NCI-H1417 (cell line): ENCODE measurements around the gene CHMP6.

Experiments used
- DNase-seq, 3 experiments: peaks; one replicate each; lab custom pipeline; 2025; lab: John Stamatoyannopoulos, UW

CHMP6 gene

DNA sequence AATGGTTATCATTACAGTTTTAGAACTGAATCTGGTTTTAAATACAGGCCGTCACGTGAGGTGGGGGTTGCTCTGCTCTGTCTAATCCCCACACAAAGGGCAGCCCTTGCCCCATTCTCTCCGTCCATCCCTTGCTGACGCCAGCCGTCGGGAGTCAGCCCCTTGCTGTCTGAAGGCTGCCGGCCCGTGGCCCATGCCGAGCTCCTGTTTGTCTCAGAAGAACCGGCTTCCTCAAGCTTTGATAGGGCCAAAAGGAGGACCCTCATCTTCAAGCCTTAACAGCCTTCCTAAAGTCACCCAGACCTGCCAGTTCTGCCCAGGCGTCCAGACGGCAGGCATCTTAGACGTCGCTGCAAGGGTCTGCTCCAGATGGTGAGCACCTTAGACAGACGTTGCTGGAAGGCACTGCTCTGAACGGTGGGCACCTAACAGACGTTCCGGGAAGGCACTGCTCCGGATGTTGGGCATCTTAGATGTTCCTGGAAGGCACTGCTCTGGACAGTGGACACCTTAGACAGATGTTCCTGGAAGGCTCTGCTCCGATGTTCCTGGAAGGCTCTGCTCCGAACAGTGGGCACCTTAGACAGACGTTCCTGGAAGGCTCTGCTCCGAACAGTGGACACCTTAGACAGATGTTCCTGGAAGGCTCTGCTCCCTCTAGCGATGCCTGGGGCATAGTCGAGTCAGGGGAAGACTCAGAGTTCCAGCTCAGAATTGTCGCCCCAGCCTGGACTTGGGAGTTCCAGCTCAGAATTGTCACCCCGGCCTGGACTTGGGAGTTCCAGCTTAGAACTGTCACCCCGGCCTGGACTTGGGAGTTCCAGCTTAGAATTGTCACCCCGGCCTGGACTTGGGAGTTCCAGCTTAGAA lies 35.1 kb upstream of the CHMP6 start:
- no peak for DNase-seq

DNA sequence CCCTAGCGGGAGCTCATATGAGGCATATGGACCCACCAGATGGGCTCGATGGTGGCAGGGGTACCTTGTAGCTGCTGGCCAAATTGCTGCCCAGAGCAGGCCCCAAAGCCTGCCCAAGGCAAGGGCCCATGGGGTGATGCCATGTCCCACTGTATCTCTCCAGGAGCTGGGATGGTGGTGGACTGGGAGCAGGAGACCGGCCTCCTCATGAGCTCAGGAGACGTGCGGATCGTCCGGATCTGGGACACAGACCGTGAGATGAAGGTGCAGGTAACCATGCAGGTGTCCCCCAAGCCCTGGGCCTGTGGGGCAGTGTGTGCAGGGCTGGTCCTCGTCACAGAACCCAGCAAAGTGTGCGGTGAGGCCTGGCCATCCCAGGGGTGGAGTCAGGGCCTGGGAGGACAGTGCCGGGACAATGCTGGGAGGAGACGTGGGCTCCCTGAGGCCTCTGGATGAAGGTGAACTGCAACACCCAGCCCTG lies 34.1 kb upstream of the CHMP6 start:
- no peak for DNase-seq

DNA sequence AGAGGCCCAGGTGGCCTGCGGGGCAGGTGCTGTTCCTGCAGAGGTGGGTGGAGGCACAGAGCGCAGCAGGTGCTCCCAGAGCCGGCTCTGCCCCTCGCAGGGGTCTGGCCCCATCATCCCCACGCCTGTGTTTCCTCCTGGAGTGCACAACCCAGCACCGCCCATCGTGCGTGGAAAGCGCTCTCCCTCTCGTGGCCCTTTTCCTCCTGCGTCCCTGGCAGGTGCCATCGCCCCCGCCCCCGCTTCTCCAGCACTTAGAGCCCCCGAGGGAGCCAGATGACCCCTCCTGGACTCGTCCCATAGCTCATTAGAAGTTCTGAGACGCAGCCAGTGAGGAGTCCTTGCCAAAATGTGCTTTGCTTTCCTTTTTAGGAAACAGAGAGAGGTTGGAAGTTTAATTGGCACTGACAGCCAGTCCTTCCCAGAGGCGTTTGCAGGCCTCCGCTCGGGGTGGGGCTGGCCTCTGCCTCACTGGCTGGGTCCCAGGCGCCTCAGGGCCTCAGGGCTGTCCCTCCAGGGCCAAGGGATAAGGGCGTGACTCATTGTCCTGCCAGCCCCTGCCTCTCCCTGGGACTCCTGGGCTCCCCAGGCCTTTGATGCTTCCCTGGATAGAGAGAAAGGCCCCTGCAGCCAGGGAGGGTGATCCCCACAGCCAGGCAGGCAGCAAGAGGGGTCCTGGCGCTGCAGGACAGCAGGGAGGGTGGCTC lies 32.2 kb upstream of the CHMP6 start:
- peak in 1 of 3 experiments; percentile 35 for DNase-seq

DNA sequence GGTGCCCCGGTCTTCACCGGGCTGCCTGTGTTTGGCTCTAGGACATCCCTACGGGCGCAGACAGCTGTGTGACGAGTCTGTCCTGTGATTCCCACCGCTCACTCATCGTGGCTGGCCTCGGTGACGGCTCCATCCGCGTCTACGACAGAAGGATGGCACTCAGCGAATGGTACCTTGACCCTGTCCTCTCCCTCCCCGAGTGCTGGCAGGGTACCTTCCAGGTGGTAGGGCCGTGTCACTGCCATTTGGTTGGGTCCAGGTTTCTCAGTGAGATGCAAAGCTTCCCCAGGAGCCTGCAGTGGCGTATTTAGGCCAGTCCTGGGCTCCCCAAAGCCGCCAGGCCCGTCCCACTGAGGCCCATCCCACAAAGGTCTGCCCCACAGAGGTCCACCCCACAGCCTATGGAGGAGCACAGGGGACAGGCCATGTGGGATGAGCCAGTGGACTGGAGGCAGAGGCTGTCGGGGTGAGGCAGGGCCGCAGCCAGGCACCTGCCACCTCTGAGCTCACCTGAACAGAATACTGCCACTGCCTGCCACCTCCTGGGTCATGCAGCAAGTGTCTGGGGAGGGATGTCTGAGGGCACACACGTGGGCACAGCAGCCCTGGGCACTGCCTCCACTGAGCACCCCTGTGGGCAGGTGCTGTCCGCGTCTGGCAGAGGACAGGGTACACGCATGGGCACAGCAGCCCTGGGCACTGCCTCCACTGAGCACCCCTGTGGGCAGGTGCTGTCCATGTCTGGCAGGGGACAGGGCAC lies 31.4 kb upstream of the CHMP6 start:
- no peak for DNase-seq

DNA sequence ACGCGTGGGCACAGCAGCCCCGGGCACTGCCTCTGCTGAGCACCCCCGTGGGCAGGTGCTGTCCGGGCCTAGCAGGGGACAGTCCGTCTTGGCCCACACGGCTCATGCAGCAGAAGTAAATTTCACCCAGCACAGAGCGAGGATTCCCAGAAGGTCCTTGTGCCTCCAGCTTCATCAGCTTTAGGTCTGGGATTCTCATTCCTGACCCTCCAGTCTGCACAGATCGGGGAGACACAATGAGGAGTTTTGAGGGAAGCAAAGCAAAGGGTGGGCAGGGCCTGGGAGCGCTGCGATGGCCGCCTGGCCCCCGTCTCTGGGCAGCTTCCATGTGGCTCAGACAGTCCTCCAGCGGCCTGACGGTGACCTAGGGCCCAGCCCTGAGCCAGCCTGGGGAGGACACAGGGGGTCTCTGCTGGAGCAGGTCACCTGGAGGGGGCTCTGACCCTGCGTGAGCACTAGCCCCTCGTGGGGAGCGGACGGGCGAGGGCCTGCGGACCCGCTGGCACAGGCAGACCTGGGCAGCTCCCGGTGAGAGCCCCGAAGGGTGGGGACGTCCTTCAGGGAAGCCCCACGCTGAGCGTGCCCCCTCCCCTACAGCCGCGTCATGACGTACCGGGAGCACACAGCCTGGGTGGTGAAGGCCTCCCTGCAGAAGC lies 30.7 kb upstream of the CHMP6 start:
- DNase-seq, result peak in 1 of 3 experiments; percentile 53

DNA sequence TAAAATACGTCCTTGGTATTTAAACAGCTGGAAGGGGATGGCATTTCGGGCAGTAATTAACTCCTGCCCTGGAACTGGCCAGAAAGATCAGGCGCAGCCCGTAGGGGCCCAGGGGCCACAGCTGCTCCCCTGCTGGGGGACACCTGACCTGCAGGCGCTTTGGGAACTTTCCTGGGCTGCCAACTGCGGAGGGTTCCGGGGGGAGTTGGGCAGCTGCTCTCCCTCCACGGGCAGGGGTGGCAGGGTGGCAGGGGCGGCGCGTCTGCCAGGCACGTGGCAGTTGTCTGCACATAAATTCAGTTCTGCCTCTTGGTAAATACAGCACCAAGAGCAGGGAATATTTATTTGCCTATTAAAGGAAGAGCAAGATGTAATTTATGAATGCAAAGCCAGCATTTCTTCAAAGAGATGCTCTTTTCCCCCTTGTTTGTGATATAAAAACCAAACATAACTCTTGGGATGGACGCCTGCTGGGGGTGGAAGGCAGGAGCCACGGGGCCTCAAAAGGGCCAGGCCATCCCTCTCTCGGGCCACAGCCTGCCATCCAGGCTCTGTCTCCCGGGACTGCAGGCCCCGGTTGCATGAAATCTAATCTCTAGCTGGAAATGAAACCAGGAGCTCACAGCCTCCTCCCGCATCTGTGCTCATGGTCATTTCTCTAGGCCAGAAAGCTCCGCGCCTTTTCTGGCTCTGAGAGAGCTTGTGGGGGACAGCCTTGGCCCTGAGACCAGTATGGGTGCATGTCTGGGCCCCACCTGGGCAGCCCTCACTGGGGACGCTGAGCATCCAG lies 29.9 kb upstream of the CHMP6 start:
- peak in 2 of 3 experiments; percentile 53 to 83 for DNase-seq

DNA sequence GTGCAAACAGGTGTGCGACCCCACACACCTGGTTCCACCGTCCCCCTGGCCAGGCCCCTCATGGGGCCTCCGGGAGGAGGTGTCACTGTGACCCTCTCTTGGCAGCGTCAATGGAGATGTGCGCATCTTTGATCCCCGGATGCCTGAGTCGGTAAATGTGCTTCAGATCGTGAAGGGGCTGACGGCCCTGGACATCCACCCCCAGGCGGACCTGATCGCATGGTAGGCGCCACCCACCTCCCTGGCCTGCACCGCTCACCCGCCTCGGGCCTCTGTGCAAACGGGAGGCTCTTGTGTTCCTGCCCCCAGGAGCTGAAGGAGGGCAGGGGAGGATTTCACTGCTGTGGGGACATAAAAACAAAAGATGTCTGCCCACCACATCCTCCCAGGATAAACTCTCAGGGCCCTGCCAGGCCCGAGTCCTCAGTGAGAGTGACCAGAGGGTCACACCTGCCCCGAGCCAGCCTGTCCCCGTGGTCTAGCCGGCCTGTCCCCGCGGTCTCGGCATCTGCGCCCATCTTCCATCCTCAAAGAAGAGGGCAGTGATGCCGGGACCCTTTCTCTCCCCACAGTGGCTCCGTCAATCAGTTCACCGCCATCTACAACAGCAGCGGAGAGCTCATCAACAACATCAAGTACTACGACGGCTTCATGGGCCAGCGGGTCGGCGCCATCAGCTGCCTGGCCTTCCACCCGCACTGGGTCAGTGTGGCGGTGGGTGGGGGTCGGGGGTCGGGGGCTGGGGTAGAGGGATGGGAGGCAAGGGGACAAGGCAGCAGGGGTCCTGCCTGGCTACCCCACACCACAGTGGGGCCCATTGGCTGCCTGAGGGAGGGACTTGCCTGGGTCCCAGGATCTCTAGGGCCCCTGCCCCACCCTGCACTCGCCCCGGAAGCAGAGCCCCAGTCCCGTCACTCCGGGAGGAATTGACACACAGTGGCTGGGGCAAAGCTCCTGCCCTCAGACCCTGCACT lies 29.0 kb upstream of the CHMP6 start:
- peak in 1 of 3 experiments; percentile 26 for DNase-seq

DNA sequence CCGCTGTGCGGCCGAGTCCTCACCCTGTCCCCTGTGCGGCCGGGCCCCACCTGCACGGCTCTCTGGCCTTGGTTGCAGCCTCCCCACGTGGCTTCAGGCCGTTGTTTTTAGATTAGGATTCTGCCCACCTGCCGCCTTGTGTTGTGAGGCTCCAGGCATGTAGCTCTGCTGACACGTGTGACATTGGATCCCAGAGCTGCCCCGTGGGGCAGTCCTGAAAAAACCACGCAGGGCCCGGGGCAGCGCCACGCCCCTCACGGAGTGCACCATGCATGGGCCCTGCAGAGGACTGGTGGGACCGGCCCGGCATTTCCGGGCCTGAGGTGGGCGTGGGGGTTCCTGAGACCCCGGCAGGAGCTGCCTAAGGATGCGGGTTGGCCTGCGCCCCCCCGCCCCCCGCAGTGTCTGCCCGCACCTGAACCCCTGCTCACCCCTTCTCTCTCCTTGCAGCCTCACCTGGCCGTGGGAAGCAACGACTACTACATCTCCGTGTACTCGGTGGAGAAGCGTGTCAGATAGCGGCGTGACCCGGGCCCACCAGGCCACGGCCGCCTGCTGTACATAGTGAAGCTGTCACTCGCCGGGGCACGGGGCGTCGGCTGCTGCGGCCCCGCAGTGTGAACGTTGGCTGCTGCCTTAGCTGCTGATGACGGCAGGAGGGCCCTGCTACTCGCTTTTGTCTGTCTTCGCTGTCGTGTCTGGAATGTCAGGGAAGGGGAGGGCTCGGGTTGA lies 27.7 kb upstream of the CHMP6 start:
- peak in 1 of 3 experiments; percentile 47 for DNase-seq

DNA sequence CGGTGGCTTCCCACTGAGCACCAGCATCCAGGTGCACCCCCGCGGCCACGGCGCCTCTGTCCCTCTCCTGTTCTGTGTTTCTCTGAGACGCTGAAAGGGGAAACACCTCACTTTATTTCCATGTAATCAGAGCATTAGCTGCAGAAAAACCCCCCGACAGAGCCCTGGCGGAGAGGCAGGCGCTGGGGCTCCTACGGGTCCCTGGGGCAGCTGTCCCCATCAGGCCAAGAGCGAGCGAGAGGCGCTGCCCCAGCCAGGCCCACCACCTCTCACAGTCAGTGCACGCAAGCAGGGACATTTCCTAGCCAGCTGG lies 27.1 kb upstream of the CHMP6 start:
- DNase-seq, result no peak

DNA sequence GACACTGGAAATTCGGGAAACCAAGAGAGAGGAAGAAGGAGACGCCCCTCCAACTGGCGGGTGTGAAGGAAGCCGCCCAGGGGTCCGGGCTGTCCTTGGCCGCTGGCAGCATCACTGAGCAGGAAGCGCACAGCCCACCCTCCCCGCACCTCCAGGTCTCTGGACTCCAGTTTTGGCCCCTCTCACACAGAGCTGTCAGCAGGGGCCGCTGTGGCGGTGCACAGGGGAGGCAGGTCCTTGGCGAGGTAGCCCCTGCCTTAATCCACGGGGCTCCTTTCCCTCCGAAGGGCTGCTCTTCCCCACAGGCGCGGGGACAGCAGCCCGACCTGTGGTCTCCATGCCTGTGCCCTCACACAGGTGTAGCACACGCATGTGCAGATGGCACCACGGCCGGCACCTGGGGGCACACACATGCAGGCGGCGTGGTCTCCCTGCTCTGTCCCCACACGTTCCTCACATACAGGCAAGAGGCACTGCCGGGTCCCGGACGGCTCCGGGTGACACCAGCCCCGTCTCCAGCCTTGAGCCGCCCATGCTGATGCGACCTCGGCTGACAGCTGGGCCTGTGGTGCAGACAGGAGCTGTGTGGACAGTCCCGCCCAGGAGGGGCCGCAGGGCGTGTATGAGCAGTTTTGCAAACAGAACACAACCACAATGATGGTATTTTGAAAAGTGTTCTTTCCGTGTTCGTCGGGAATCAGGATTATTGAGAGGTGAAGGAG lies 26.6 kb upstream of the CHMP6 start:
- no peak for DNase-seq

DNA sequence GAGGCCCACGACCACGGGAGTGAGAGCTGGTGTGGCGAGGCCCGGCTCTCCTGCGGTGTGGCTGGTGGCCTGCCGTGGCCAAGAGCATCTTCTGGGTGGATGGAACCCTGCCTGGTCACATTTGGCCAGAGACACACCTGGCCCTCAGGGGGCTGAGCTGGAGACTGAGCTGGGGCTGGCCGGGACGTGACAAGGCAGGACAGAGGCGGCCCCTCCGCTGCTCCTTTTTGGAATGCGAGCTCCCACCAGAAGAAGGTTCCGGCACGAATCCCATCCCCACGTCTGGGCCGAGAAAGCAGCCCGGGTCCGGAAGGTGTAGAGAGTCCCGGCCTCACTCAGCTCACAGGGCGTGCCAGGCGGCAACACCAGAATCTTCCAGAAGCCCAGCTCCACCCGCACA lies 26.0 kb upstream of the CHMP6 start:
- no peak for DNase-seq

DNA sequence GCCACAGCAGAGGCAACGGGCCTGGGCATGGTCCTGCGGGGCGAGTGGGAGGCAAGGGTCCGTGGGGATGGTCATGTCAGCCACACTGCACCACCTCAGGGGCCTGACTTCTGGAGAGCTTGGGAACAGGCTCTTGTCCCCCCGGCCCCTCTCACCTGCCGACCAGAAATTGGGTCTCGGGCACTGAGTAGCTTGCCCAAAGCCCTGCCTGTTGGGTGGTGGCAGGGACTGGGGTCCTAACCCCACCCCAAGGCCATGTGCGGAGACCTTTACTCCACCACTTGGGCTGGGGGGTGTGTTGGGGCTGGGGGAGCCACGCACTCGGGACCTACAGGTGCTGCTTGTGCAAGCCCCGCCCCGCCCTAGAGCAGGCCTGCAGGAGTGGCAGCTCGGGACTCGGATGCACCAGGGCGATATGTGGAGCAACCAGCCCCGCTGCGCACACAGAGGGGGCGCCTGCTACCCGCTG lies 24.2 kb upstream of the CHMP6 start:
- DNase-seq, result no peak

DNA sequence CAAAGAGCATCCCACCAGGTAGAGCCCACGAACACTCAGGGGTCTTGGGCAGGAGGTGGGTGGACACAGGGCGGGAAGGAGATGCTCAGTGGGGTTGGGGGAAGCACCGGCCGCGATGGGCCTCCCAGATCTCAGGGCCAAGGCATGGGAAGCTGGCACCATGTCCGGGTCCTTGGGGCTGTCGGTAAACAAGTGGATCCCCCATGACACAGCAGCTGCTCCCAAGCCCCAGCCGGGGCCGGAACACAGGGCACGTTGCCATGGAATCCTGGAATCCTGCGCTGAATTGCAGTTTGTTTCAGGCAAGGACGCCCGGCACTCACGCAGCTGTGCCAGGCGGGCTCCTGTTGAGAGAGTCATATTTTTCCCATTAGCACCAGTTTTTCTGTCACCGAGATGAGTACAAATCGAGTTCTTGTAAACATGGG lies 23.0 kb upstream of the CHMP6 start:
- peak; percentile 23 to 92 (median 70) for DNase-seq

DNA sequence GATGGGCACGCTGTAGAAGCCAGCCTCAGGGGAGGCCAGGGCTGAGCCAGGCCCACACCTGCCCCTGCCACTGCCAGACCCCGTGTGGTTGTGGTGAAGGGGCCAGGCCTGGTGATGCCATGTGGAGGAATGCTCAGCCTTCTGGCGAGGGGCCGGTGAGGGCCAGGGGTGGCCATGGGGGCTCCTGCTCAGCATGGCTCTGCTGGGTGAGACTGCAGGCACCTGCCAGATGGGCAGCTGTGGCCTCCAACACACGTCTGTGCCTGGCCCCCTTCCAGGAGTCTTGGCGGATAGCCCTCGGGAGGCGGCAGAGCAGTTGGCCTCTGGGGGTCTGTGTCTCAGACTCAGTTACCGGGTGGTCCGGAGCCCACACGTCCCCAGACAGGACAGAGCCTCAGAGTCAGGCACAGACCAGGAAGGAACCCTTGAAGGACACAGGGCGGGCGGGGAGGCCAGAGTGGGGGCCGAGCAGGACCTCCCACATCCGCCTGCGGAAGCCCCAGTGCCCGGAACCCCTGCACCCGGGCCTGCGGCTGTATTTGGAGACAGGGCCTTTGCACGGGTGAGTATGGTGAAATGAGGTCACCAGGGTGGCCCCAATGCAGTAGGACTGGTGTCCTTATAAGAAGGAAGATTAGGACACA lies 22.5 kb upstream of the CHMP6 start:
- no peak for DNase-seq

DNA sequence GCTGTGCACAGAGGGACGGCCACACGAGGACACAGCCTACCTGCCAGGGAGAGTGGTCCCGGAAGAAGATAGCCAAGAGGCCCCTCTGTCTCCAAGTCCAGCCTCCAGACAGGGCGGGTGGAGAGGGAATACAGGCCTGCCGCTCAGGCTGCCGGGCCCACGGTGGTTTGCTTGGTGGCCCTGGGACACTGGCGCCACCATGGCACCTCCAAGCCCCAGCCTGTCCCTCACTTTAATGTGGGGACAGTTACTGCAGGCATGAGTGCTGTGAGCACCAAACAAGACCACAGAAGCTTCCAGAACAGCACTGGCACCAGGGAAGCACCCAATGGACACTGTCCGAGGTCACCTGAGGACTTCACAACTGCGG lies 22.0 kb upstream of the CHMP6 start:
- no peak for DNase-seq

DNA sequence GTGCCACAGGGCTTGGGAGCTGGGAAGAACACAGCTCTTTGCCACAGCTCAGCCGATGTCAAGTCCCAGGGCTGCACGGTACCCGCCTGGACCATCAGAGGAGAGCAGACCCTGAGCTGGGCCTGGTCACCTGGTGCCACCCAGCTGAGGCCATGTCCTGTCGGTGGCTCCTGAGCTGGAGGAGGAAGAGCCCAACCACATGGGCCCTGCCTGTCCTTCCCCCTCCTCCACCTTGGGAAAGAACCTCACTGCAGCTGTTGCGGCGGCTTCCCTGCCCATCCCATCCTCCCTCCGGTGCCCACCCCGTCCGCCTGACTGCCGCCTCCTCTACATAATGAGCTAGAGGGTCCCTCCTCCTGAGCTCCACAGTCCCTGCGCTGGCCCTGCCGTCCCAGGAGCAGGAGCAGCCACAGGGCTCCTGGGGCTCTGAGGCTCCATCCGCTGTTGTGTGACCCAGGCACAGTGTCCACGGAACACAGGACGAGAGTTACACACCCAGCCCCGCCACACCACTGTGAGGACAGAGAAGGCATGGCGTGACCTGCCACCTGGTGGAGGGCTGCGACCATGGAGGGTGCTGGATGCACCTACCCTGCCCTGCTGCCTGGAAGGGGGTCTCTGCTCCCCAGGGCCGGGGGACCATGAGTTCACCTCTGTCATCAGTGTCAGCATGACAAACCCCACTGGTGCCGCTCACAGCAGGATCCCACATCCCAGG lies 21.4 kb upstream of the CHMP6 start:
- DNase-seq, result peak; percentile 24 to 52 (median 31)
